MCF 10A (cell line): ENCODE measurements around the gene SRRM2. TPM values are rescaled to one million over a fixed set of nuclear protein-coding genes. Genes with fewer than 3 reads are reported as not detected.

Source experiments
- BruUV-seq: library from RNA; stranded (reverse); fragments of 400-500 nt; replicated peaks from 2 replicates; lab custom pipeline; 2021; lab: Mats Ljungman, UMichigan
- CTCF ChIA-PET: fragments of 300-600 bp; sonication (Branson Sonifier 250); formaldehyde crosslinking; extraction: SDS; loops from one replicate; lab custom pipeline; 2021; ENCODE audit warnings: antibody characterized with exemption, inconsistent platforms; lab: Yijun Ruan, JAX
- POLR2A ChIA-PET: fragments of 300-600, 350-650 bp; sonication (Branson Sonifier 250); formaldehyde crosslinking; extraction: SDS; loops from one replicate; lab custom pipeline; 2020; ENCODE audit warnings: antibody characterized with exemption, inconsistent platforms; lab: Yijun Ruan, JAX
- DNase-seq: peaks from one replicate; pipeline ENCODE4 v3.0.0-alpha.2; 2018; ENCODE audit not compliant: unreplicated experiment
- H3K27ac Mint-ChIP-seq: one replicate; pipeline ENCODE4 v1.8.0; 2022; ENCODE audit warnings: mild to moderate bottlenecking, low read depth, mixed read lengths; ENCODE audit not compliant: unreplicated experiment
- H3K27me3 Mint-ChIP-seq: one replicate; pipeline ENCODE4 v1.8.0; 2022; ENCODE audit warnings: mixed read lengths; ENCODE audit not compliant: insufficient read depth, unreplicated experiment
- H3K36me3 Mint-ChIP-seq: one replicate; pipeline ENCODE4 v1.8.0; 2022; ENCODE audit warnings: mild to moderate bottlenecking, moderate library complexity, mixed read lengths; ENCODE audit not compliant: insufficient read depth, unreplicated experiment
- H3K4me1 Mint-ChIP-seq: one replicate; pipeline ENCODE4 v1.8.0; 2022; ENCODE audit warnings: mixed read lengths; ENCODE audit not compliant: insufficient read depth, unreplicated experiment
- H3K4me3 Mint-ChIP-seq: one replicate; pipeline ENCODE4 v1.8.0; 2022; ENCODE audit warnings: mild to moderate bottlenecking, moderate library complexity, mixed read lengths; ENCODE audit not compliant: unreplicated experiment
- H3K9me3 Mint-ChIP-seq: one replicate; pipeline ENCODE4 v1.8.0; 2022; ENCODE audit warnings: mixed read lengths; ENCODE audit not compliant: unreplicated experiment
- CTCF ChIP-seq: fragments of 200-600 bp; IDR thresholded peaks from one replicate; pipeline ENCODE4 v1.8.0; 2022; ENCODE audit warnings: antibody characterized with exemption, mild to moderate bottlenecking; ENCODE audit not compliant: unreplicated experiment
- intact Hi-C: fragments of 100-400 bp; cut with micrococcal nuclease; formaldehyde crosslinking; loops from 2 replicates; pipeline ENCODE4 v1.14.1; 2022
- total RNA-seq: library from RNA; stranded (reverse); gene quantifications from 2 replicates; pipeline ENCODE4 v1.2.3, GENCODE V29; 2022

SRRM2 gene
- total RNA-seq, 1 experiment from 2014 or later = 779 TPM

DNA sequence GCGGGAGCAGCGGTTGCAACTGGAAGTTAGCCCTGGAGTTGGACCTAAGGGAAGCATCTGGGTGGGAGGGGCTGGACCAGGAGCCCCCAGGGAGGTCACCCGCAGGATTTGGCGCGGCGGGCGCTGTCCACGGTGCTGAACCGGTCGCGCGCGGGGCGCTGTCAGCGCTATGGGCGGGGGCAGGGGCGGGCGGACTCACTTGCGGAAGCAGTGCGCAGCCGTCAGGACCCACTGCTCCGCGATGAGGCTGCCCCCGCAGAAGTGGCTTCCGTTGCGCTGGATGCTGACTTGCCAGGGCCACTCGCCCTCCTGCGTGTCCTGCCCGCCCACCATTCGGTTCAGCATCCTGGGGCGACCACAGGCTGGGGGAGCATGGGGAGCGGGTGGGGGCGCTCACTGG is 36.9 kb upstream of the SRRM2 start:
- Mint-ChIP-seq H3K36me3 (peaks cover 15% of the 10 kb centered on the region), H3K4me1 (no peaks in the 10 kb centered on the region), H3K27ac (no peak overlapping the region), H3K27me3 (no peaks in the 10 kb centered on the region), H3K4me3 (no peak overlapping the region), H3K9me3 (no peaks in the 10 kb centered on the region)
- ChIA-PET CTCF (no interaction called here), POLR2A (no interaction called here)
- BruUV-seq = no TSS peak
- TF ChIP-seq CTCF = no peak
- intact Hi-C loops = no loop called here
- DNase-seq = no peak

- no peak for DNase-seq
- Mint-ChIP-seq H3K9me3 (no peaks in the 10 kb centered on the region), H3K27ac (no peak overlapping the region), H3K4me3 (no peak overlapping the region), H3K27me3 (no peaks in the 10 kb centered on the region), H3K4me1 (no peaks in the 10 kb centered on the region), H3K36me3 (peaks cover 12% of the 10 kb centered on the region)
- ChIA-PET CTCF (interaction anchor here (0.6 to 0.7 kb wide), 2 partner anchors 19 to 348 kb away, joined by 3 read pairs; no protein-coding TSS in a partner anchor), POLR2A (interaction anchor here (0.5 to 1.3 kb wide), 2 partner anchors 34 to 232 kb away, joined by 3 read pairs; partner anchors contain the start of gene KCTD5)
- BruUV-seq = no TSS peak
- intact Hi-C loops = no loop called here
- TF ChIP-seq CTCF = no peak
Measured at GRCh38 chr16:2715966-2716885, 36.2 kb upstream of the SRRM2 start.

- Mint-ChIP-seq H3K9me3 (no peaks in the 10 kb centered on the region), H3K27me3 (no peaks in the 10 kb centered on the region), H3K4me3 (no peak overlapping the region), H3K36me3 (peaks cover 6% of the 10 kb centered on the region), H3K4me1 (no peaks in the 10 kb centered on the region), H3K27ac (no peak overlapping the region)
- no peak for DNase-seq
- TF ChIP-seq CTCF = no peak
- BruUV-seq = no TSS peak
- ChIA-PET POLR2A (interaction anchor here (0.5 to 1.3 kb wide), 2 partner anchors 35 to 231 kb away, joined by 3 read pairs; partner anchors contain the start of gene KCTD5), CTCF (interaction anchor here (0.5 to 0.7 kb wide), 3 partner anchors 18 to 347 kb away, joined by 3 read pairs; no protein-coding TSS in a partner anchor)
- intact Hi-C loops = no loop called here
Measured at GRCh38 chr16:2716948-2717347, 35.5 kb upstream of the SRRM2 start.
